Measurements from ENCODE around the gene PTPN18. TPM values are rescaled to one million over a fixed set of nuclear protein-coding genes. Genes with fewer than 3 reads are reported as not detected.

The PTPN18 gene
- 34.4 and 43.1 TPM in 2 replicates for total RNA-seq (2022)
- Bru-seq, nascent RNA = percentile 68 among the genes with signal in this experiment
- percentile 85 among the genes with signal in this experiment for BruChase-seq, experiment 1, labeled RNA remaining after a 6-hour chase
- percentile 76 among the genes with signal in this experiment for BruChase-seq, experiment 2, labeled RNA remaining after a 2-hour chase
- long read RNA-seq, transcript PTPN18-207 (2 exons, 1,717 nt) = major isoform, 8 of 25 reads
- long read RNA-seq, partial matches to known transcripts = 0 of 25 reads
- long read RNA-seq, other reads (novel, unspliced or antisense) = 13 of 25 reads

- peaks cover 17% of the 10 kb centered on the region for H3K4me1 Mint-ChIP-seq (ENCODE audit: insufficient read depth, unreplicated experiment)
- no peaks in the 10 kb centered on the region for H3K9me3 Mint-ChIP-seq (ENCODE audit: unreplicated experiment)
- intact Hi-C loops (cut with micrococcal nuclease) = no loop called here
- no peaks in the 10 kb centered on the region for H3K27me3 Mint-ChIP-seq (ENCODE audit: insufficient read depth, unreplicated experiment)
- no TSS peak for BruUV-seq (replicated peaks)
- H3K4me3 Mint-ChIP-seq (ENCODE audit: unreplicated experiment) = peak within 1 kb of the TSS; percentile 78
- POLR2A ChIA-PET = interaction anchor here (0.6 to 4.7 kb wide), 3 partner anchors 13 to 1137 kb away, joined by 3 to 53 read pairs (median 3); partner anchors contain the start of gene IMP4
- TF ChIP-seq CTCF (IDR thresholded peaks at IDR 0.05; ENCODE audit: unreplicated experiment) = peak; percentile 30
- H3K27ac Mint-ChIP-seq (ENCODE audit: low read depth, unreplicated experiment) = peak within 1 kb of the TSS; percentile 12
- no peaks in the 10 kb centered on the region for H3K36me3 Mint-ChIP-seq (ENCODE audit: insufficient read depth, unreplicated experiment)
- CTCF ChIA-PET = interaction anchor here (1.0 to 1.4 kb wide), 2 partner anchors 13 to 174 kb away, joined by 3 to 4 read pairs; partner anchors contain the start of gene IMP4
- peak; percentile 85 for DNase-seq (ENCODE audit: unreplicated experiment)
These were observed at the start of gene PTPN18 for GRCh38 chr2:130355578-130356431. Gene PTPN18 (plus strand): TSS chr2:130356056. CDS start chr2:130356108, 52 bp downstream.

- no peak overlapping the region for H3K27ac Mint-ChIP-seq (ENCODE audit: low read depth, unreplicated experiment)
- POLR2A ChIA-PET = no interaction called here
- H3K9me3 Mint-ChIP-seq (ENCODE audit: unreplicated experiment) = no peaks in the 10 kb centered on the region
- intact Hi-C loops (cut with micrococcal nuclease) = no loop called here
- TF ChIP-seq CTCF (IDR thresholded peaks at IDR 0.05; ENCODE audit: unreplicated experiment) = no peak
- no peaks in the 10 kb centered on the region for H3K4me1 Mint-ChIP-seq (ENCODE audit: insufficient read depth, unreplicated experiment)
- CTCF ChIA-PET = no interaction called here
- no peaks in the 10 kb centered on the region for H3K36me3 Mint-ChIP-seq (ENCODE audit: insufficient read depth, unreplicated experiment)
- DNase-seq (ENCODE audit: unreplicated experiment) = peak; percentile 4
- no peak overlapping the region for H3K4me3 Mint-ChIP-seq (ENCODE audit: unreplicated experiment)
- BruUV-seq (replicated peaks) = no TSS peak
- H3K27me3 Mint-ChIP-seq (ENCODE audit: insufficient read depth, unreplicated experiment) = no peaks in the 10 kb centered on the region
These were observed 48.0 kb upstream of the PTPN18 start for GRCh38 chr2:130307850-130308249.

GRCh38 chr2:130310881-130311280 is 45.0 kb upstream of the PTPN18 start:
- H3K27ac Mint-ChIP-seq (ENCODE audit: low read depth, unreplicated experiment) = no peak overlapping the region
- no peak for TF ChIP-seq CTCF (IDR thresholded peaks at IDR 0.05; ENCODE audit: unreplicated experiment)
- CTCF ChIA-PET = no interaction called here
- DNase-seq (ENCODE audit: unreplicated experiment) = no peak
- no peaks in the 10 kb centered on the region for H3K9me3 Mint-ChIP-seq (ENCODE audit: unreplicated experiment)
- H3K4me1 Mint-ChIP-seq (ENCODE audit: insufficient read depth, unreplicated experiment) = no peaks in the 10 kb centered on the region
- no peaks in the 10 kb centered on the region for H3K36me3 Mint-ChIP-seq (ENCODE audit: insufficient read depth, unreplicated experiment)
- H3K4me3 Mint-ChIP-seq (ENCODE audit: unreplicated experiment) = no peak overlapping the region
- no TSS peak for BruUV-seq (replicated peaks)
- POLR2A ChIA-PET = no interaction called here
- intact Hi-C loops (cut with micrococcal nuclease) = no loop called here
- no peaks in the 10 kb centered on the region for H3K27me3 Mint-ChIP-seq (ENCODE audit: insufficient read depth, unreplicated experiment)

GRCh38 chr2:130313812-130314334 is 42.0 kb upstream of the PTPN18 start:
- CTCF ChIA-PET = interaction anchor here (0.6 kb wide), 1 partner anchor 140 kb away, joined by 3 read pairs; no protein-coding TSS in a partner anchor
- Mint-ChIP-seq H3K27me3 (ENCODE audit: insufficient read depth, unreplicated experiment) (no peaks in the 10 kb centered on the region), H3K4me3 (ENCODE audit: unreplicated experiment) (no peak overlapping the region), H3K27ac (ENCODE audit: low read depth, unreplicated experiment) (no peak overlapping the region), H3K9me3 (ENCODE audit: unreplicated experiment) (no peaks in the 10 kb centered on the region), H3K4me1 (ENCODE audit: insufficient read depth, unreplicated experiment) (no peaks in the 10 kb centered on the region), H3K36me3 (ENCODE audit: insufficient read depth, unreplicated experiment) (no peaks in the 10 kb centered on the region)
- BruUV-seq (replicated peaks) = no TSS peak
- intact Hi-C loops (cut with micrococcal nuclease) = no loop called here
- POLR2A ChIA-PET = no interaction called here
- TF ChIP-seq CTCF (IDR thresholded peaks at IDR 0.05; ENCODE audit: unreplicated experiment) = no peak
- DNase-seq (ENCODE audit: unreplicated experiment) = no peak

All from MCF 10A (cell line).